Ramos (cell line): ENCODE measurements around the gene SND1.

ENCODE experiments used
- in situ Hi-C: fragments of 300-500 bp; cut with MboI; formaldehyde crosslinking; loops from one replicate; pipeline ENCODE4 v1.14.3; 2022; ENCODE audit warnings: low sequenced_read_pairs; ENCODE audit not compliant: unreplicated experiment

Gene SND1

DNA sequence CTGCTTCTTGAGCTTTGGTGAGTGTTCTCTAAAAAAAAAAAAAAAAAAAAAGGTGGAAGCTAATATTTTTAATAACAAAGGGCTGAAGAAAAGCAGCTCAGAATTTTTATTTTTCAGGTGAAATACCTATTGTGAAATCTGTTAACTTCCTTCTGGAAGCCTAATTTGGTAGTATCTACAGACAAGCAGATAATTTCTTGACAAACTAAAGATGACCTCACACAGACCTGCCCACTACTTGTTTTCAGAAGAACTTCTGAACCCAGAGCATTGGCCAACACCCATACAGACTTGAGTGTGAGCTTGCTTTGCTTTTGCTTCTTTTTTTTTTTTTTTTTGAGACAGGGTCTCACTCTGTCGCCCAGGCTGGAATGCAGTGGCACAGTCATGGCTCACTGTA, 348.1 kb downstream of the SND1 start:
- in situ Hi-C loops: no loop called here

DNA sequence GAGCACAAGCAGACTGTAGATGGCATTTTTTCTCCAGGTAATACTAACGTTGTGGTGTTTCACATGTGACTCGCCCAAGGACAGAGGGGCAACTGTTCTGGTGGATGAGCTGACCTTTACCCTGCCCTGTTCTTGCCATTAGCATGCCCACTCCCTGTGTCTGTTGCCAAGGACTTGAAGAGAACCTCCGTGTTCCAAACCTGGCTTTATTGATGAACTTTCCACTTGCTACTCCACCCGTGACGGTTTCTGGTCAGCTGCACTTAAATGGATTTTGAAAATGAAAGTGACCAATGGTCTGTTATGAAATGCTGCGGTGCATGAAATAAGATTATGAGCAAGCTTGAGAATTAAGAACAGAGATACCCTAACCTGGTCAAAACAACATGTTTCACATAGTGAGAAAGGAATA, 348.9 kb downstream of the SND1 start:
- in situ Hi-C loops: no loop called here

- in situ Hi-C loops: no loop called here
These were observed 351.2 kb downstream of the SND1 start for GRCh38 chr7:128003167-128003566.

GRCh38 chr7:128003787-128004186, 351.8 kb downstream of the SND1 start:
- in situ Hi-C loops: no loop called here

DNA sequence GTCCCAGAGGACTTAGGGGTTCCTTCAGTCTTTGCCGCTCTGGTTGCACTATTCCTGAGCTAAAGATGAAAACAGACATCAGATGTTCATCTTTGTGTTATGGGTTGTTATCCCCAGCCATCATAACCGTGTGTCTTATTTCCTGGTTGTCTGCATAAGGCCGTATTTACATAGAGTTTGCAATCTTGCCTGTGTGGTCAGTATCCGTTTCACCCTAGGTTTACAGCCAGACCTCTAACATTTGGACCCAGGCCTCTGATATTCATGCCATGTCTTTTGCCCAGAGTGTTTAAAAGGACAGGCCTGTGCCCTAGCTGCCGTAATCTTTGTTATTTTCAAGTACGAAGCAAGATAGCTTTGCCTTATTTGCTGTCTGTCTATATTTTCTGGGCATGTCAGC, 352.6 kb downstream of the SND1 start:
- in situ Hi-C loops: no loop called here

DNA sequence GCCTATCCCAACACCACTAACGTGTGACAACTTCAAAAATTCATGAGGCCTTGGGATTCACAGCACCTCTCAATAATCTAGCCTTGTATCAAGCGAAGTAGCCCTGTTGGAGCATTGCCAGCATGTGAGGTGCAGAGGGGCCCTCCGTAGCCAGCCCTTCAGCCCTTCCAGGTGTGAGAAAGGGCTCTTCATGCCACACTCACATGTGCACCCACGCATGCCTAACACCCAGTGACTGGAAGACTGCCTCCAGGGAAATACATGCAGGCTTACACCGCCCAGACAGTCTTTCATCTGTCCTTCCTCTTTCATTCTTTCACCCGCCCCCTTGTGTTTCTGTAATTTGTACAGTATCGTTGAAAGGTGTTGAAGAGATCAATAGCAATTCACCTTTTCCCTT, 353.1 kb downstream of the SND1 start:
- in situ Hi-C loops: no loop called here

DNA sequence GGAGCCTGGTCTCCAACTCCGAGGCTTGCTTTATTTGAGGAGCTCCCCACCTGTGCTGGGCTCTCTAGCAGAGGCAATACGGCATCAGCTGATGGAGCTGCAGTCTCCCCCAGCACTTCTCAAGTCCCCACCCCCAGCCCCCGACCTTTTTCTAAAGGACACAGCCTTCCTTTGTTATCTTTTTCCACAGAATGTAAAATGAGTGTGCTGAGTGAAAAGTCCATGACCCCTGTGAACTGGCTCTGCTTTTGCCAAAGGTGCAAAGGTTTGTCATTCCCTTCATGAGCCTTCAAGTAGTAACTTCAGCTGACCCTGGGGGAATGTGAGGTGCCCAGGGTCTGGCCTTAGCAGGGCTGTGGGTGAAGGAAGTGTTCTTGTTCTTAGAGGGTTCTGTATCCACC, 353.8 kb downstream of the SND1 start:
- in situ Hi-C loops: no loop called here

- in situ Hi-C loops: no loop called here
These were observed 354.7 kb downstream of the SND1 start for GRCh38 chr7:128006550-128007302.

DNA sequence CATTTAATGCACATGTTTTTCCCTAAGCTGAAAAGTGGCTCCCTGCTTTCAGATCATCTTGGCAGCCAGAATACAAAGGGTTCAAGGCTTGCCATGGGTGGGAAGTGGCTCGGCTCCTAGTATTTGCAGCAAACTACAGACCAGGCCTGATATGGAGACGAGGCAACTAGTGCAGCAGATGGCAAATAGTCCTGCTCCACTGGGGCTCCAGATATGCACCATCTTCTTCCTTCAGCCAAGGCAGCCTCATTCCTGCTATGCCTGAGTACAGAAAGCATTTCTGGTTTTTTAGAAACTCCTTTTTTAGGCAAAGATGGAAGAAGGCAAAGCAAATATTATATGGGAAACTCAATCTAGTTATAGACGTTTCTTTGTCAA, 355.3 kb downstream of the SND1 start:
- in situ Hi-C loops: no loop called here

- in situ Hi-C loops: no loop called here
These were observed 356.1 kb downstream of the SND1 start for GRCh38 chr7:128008141-128008540.

DNA sequence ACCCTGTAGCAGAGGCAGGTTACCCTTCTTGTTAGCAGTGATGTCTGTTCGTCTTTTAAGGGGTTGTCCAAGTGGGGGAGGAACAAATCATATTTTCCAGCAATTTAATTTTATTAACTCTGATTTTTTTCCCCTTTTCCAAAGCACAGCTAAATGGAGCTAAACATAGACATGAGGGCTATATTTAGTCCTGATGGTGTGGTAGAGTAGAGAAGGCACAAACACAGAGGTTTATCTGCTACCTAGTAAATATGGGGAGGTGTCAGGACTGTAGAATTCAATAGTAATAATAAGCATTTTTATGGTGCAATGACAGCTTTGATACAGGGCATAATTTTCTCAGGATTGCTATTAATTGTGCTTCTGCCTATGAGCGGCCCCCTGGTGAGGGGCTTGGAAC, 356.8 kb downstream of the SND1 start:
- in situ Hi-C loops: no loop called here

GRCh38 chr7:128010391-128011127, 358.6 kb downstream of the SND1 start:
- in situ Hi-C loops: no loop called here

- in situ Hi-C loops: no loop called here
These were observed 359.2 kb downstream of the SND1 start for GRCh38 chr7:128011131-128011661.

DNA sequence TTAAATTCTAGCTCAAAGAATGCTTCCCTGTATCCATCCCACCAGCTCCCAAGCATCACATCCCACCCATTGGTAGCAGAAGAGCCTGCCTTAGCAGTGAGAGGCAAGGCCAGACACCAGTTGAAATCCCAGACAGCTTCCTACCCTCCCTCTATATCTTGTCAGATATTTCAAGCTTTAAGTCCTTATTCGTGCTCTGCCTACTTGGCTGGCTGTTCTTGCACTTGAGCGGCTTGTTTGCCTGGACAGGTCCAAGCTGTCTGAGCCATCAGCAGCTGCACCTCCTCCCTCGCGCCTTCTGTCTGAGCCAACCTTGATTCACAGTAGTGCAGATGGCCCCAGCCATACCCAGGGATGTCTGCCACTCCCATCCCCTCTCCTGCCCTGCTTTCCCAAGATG, 362.8 kb downstream of the SND1 start:
- in situ Hi-C loops: no loop called here

- in situ Hi-C loops: no loop called here
These were observed 365.5 kb downstream of the SND1 start for GRCh38 chr7:128017460-128017859.

DNA sequence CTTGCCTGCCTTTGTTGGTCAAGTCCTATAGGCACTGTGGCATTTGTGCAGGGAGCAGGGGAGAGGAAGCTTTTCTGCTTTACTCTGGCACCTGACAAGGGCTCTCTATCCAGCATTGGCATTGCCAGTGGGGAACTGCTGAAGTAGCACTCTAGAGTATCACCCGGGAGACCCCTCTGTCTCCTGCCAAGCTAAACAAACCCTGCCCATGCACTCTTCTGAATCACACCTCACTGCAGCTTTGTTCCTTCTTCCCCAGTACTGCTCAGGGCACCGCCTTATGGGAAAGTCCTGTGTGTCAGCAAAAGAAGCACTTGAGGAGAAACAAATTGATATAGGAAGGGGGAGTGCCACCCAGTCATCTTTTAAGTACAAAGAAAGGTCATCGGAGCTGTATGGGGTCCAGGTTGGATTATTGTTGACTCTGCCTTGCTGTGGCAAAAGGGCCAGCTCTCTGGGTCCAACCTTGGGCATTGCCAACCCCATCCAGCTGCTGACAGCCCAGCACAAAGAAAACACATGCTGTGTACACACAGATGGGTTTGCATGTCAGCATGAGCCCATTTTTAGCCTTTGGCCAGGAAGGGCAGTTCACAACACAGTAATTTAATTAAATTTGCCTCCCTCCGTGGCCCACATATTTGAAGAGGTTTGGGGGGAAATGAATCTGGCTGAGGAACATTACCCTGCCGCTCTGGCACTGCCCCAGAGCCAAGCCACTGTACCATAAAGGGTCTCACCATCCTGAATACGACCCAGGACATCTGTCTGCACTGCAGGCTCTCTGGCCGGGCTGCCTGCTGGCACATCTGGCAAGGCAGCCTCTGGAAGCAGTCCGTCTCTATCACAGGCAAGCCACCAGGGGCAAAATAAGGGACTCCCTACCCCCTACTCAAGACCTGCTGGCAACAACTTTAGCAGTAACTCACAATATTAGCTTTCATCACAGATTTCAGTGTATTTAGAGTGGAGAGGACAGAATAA, 366.2 kb downstream of the SND1 start:
- in situ Hi-C loops: no loop called here

- in situ Hi-C loops: no loop called here
These were observed 367.3 kb downstream of the SND1 start for GRCh38 chr7:128019288-128019687.

DNA sequence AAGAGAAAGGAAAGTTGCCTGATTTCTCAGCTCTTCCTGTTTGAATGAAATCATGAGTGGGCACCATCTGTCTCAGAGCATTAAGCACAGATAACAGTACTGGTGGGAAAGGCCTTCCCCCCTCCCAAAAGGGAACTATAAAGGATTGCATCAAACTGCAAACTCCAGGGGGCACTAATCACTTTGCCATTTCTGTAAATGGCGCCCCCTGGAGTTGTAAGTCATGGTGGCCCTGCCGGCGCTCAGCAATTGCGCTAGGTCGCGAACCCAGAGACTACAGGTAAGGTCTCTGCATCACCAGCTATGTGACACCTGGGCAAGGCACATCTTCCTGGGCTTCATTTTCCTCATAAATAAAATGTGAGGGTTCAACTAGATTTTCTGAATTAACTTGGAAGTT, 368.2 kb downstream of the SND1 start:
- in situ Hi-C loops: no loop called here

DNA sequence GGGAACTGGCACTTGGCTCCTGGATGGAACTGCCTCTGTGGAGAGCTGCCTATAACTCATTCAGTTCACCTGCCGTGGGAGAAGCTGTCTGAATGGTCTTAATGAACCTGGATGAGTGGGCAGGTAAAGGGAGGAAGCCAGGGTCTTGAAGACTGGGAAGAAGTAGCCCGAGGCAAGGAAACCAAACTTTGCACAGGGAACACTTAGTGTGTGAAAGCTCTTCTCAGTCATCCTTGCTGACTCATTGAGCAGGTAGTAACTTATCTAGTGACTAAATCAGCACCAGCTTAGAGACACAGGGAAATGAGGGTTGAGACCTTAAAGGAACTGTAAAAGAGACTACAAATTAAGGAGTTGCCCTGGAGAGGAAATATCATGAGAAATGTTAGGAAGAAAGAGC, 369.4 kb downstream of the SND1 start:
- in situ Hi-C loops: no loop called here
